Mesothelial cell of epicardium (in vitro differentiated cells): ENCODE results near the gene CCDC137. TPM values are rescaled to one million over a fixed set of nuclear protein-coding genes. Genes with fewer than 3 reads are reported as not detected.
"Not testable (repeated sequence)": the region's sequence is repeated elsewhere in the genome, so short reads cannot be mapped to it uniquely, and the experiment has no call there.

Experiments used
- DNase-seq, 2 experiments: peaks; one replicate each; pipeline ENCODE4 v3.0.0; 2021; ENCODE audit warnings: low spot score in 2 of 2; ENCODE audit not compliant: unreplicated experiment in 2 of 2
- H3K27ac Mint-ChIP-seq: 2 replicates; pipeline ENCODE4 v1.8.0; 2021; ENCODE audit warnings: mixed read lengths
- H3K27me3 Mint-ChIP-seq: 2 replicates; pipeline ENCODE4 v1.8.0; 2021; ENCODE audit warnings: low read depth, mixed read lengths
- H3K36me3 Mint-ChIP-seq: 2 replicates; pipeline ENCODE4 v1.8.0; 2021; ENCODE audit warnings: mixed read lengths
- H3K4me1 Mint-ChIP-seq: 2 replicates; pipeline ENCODE4 v1.8.0; 2021; ENCODE audit warnings: mixed read lengths
- H3K4me3 Mint-ChIP-seq: 2 replicates; pipeline ENCODE4 v1.8.0; 2021; ENCODE audit warnings: mild to moderate bottlenecking, moderate library complexity, mixed read lengths
- H3K9me3 Mint-ChIP-seq: 2 replicates; pipeline ENCODE4 v1.8.0; 2021; ENCODE audit warnings: mixed read lengths
- total RNA-seq: library from RNA; stranded (reverse); gene quantifications from 3 replicates; pipeline ENCODE4 v1.2.1, GENCODE V29; 2021
- TF ChIP-seq, protein P1 (sequence below): fragments of 200-600 bp; sonication (generic); IDR thresholded peaks from one replicate; pipeline ENCODE4 v1.5.0; 2021; ENCODE audit warnings: antibody characterized with exemption; ENCODE audit not compliant: unreplicated experiment

CCDC137 gene, protein sequence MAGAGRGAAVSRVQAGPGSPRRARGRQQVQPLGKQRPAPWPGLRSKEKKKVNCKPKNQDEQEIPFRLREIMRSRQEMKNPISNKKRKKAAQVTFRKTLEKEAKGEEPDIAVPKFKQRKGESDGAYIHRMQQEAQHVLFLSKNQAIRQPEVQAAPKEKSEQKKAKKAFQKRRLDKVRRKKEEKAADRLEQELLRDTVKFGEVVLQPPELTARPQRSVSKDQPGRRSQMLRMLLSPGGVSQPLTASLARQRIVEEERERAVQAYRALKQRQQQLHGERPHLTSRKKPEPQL
- 16.3 to 19.6 TPM (median 17.5 TPM) in 3 replicates for total RNA-seq

DNA sequence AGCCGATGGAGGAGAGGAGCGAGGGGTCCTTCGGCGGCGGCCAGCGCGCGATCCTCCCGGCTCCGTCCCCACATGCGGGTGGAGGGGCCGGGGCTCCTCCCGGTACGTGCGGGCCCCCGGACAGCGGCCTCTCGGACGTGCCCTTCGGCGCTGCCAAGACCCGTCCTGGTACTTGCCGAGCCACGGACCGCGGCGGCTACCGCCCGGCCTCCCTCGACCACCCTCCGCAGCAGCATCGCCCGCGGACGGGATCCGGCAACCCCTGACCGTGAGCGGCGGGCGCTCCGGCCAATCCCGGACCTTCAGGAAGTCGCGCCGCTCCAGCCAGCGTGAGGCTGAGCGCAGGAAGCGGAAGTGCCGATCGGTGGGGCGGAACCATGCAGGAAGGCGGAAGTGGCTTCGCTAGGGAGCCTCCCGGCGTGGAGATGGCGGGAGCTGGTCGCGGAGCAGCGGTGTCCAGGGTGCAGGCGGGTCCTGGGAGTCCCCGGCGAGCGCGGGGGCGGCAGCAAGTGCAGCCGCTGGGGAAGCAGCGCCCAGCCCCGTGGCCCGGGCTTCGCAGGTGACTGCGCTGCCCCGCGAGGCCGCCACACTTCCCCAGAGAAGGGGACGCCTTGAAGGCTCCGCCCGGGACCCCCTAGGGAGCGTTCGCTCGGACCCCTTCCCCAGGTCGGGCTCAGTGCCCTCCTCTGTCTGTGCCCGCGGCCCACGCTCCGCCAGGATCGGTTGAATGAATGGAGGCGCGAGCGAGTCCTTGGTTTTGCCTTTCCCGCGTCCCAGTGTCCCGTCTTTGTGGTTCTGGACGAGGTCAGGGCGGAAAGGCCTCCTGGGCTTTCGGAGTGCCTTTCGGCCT lies at the start of gene CCDC137, which contains the start of gene OXLD1:
CCDC137 (plus strand) TSS at position 396 of the 850 bp plus-strand sequence; CDS start at position 426, 30 bp downstream.
OXLD1 (minus strand) TSS at position 264 of the 850 bp plus-strand sequence; CDS start at position 236, 28 bp downstream.
- Mint-ChIP-seq H3K36me3 (peaks cover 8% of the 10 kb centered on the region), H3K27me3 (no peaks in the 10 kb centered on the region), H3K4me1 (peaks cover 22% of the 10 kb centered on the region), H3K27ac (peak within 1 kb of the TSS; percentile 98), H3K4me3 (peak within 1 kb of the TSS; percentile 91), H3K9me3 (no peaks in the 10 kb centered on the region)
- peak; percentile 95 for DNase-seq
- TF ChIP-seq, protein P1, sequence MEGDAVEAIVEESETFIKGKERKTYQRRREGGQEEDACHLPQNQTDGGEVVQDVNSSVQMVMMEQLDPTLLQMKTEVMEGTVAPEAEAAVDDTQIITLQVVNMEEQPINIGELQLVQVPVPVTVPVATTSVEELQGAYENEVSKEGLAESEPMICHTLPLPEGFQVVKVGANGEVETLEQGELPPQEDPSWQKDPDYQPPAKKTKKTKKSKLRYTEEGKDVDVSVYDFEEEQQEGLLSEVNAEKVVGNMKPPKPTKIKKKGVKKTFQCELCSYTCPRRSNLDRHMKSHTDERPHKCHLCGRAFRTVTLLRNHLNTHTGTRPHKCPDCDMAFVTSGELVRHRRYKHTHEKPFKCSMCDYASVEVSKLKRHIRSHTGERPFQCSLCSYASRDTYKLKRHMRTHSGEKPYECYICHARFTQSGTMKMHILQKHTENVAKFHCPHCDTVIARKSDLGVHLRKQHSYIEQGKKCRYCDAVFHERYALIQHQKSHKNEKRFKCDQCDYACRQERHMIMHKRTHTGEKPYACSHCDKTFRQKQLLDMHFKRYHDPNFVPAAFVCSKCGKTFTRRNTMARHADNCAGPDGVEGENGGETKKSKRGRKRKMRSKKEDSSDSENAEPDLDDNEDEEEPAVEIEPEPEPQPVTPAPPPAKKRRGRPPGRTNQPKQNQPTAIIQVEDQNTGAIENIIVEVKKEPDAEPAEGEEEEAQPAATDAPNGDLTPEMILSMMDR, result no peak

DNA sequence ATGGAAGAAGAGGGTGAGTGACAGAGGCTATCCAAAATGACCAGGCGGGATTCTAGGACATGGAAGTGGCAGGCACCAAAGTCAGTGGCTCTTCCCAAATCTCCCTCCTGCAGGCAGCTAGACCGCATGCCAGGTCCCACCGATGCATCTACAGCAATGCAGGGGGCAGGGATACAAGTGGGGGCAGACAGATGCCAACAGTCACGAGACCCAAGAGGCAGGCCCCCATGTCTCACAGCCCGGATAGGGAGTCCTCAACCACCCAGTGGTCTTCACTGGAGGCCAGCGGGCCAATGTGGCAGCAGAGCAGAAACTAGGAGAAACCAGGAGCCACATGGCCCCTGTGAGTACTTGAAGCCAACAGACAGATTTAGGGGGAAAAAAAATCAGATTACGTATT lies 49.7 kb upstream of the CCDC137 start:
- Mint-ChIP-seq H3K4me3 (no peak overlapping the region), H3K27me3 (no peaks in the 10 kb centered on the region), H3K27ac (no peak overlapping the region), H3K9me3 (peaks cover 6% of the 10 kb centered on the region), H3K36me3 (peaks cover 62% of the 10 kb centered on the region), H3K4me1 (no peaks in the 10 kb centered on the region)
- DNase-seq, result no peak
- TF ChIP-seq, protein P1, result no peak

DNA sequence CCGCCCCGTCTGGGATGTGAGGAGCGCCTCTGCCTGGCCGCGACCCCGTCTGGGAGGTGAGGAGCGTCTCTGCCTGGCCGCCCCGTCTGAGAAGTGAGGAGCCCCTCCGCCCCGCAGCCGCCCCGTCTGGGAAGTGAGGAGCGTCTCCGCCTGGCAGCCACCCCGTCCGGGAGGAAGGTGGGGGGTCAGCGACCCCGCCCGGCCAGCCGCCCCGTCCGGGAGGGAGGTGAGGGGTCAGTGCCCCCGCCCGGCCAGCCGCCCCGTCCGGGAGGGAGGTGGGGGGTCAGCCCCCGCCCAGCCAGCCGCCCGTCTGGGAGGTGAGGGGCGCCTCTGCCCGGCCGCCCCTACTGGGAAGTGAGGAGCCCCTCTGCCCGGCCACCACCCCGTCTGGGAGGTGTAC lies 48.2 kb upstream of the CCDC137 start:
- not testable (repeated sequence) for H3K9me3 Mint-ChIP-seq, H3K4me3 Mint-ChIP-seq, H3K27me3 Mint-ChIP-seq, H3K27ac Mint-ChIP-seq, DNase-seq, H3K4me1 Mint-ChIP-seq
- H3K36me3 Mint-ChIP-seq, result peaks cover 55% of the 10 kb centered on the region

DNA sequence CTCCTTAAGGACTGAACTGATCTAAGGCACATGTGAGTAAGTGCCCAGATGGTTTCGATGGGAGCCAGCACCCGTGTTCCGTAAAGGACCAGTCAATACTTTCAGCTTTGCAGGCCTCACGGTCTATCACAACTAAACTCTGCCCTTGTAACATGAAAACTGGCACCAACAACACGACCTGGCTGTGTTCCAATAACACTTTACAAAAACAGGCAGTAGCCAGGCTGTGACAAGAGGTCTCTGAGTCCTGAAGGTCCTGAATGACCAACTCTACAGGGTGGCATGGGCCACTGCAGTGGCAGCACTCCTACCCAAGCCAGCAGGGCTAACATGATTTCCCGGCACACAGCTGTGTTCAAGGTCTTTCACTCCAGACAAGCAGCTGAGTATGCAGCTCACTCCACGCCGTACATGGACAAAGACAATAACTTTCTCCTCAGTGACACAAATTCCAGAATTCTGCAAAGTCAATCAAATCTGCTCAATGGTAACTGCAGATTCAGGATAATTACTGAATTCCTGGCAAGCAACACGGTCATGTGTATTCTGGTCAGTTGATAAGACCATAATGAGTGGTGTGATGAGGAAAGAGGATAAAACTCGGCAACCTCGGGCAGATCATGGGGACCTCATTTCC lies 44.9 kb upstream of the CCDC137 start:
- TF ChIP-seq, protein P1, result no peak
- H3K4me1 Mint-ChIP-seq, result no peaks in the 10 kb centered on the region
- H3K9me3 Mint-ChIP-seq, result peaks cover 17% of the 10 kb centered on the region
- H3K27me3 Mint-ChIP-seq, result no peaks in the 10 kb centered on the region
- DNase-seq, result no peak
- H3K27ac Mint-ChIP-seq, result no peak overlapping the region
- peaks cover 54% of the 10 kb centered on the region for H3K36me3 Mint-ChIP-seq
- H3K4me3 Mint-ChIP-seq, result no peak overlapping the region

DNA sequence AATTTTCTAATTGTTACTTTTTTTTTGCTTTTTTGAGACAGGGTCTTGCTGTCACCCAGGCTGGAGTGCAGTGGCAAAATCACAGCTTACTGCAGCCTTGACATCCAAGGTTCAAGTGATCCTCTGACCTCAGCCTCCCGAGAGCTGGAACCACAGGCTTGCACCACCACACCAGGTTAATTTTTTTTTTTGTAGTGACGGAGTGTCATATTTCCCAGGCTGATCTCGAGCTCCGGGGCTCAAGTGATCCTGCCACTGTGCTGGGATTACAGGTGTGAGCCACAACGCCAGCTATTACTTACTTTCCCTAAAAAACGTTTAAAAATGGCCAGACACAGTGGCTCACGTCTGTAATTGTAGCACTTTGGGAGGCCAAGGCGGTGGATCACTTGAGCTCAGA lies 36.3 kb upstream of the CCDC137 start:
- DNase-seq, result no peak
- H3K4me1 Mint-ChIP-seq, result no peaks in the 10 kb centered on the region

More for the DNA sequence above, 36.3 kb upstream of the CCDC137 start:
- TF ChIP-seq, protein P1, result no peak
- peaks cover 25% of the 10 kb centered on the region for H3K36me3 Mint-ChIP-seq
- no peak overlapping the region for H3K4me3 Mint-ChIP-seq
- H3K27ac Mint-ChIP-seq, result no peak overlapping the region
- no peaks in the 10 kb centered on the region for H3K27me3 Mint-ChIP-seq
- H3K9me3 Mint-ChIP-seq, result peaks cover 2% of the 10 kb centered on the region
